GM18526 (cell line): ENCODE data around the gene ASMTL.
A peak's percentile ranks its signal among the peaks of the same experiment; 100 is the strongest.

ENCODE experiments used
- POLR2A ChIP-seq: IDR thresholded peaks from 3 replicates; pipeline ENCODE4 v1.6.1; 2011; ENCODE audit not compliant: insufficient read length; ENCODE audit errors: extremely low read depth

ASMTL gene

GRCh38 chrX:1400742-1401471, 51.8 kb downstream of the ASMTL start:
- TF ChIP-seq POLR2A = no peak

- TF ChIP-seq POLR2A = no peak
Measured at GRCh38 chrX:1400049-1400448, 52.7 kb downstream of the ASMTL start.

GRCh38 chrX:1398431-1399340, 54.0 kb downstream of the ASMTL start:
- TF ChIP-seq POLR2A = peak; percentile 12

GRCh38 chrX:1397441-1398270, 55.1 kb downstream of the ASMTL start:
- no peak for TF ChIP-seq POLR2A

- no peak for TF ChIP-seq POLR2A
Measured at GRCh38 chrX:1397001-1397400, 55.7 kb downstream of the ASMTL start.

GRCh38 chrX:1395646-1396216, 57.0 kb downstream of the ASMTL start:
- no peak for TF ChIP-seq POLR2A

- no peak for TF ChIP-seq POLR2A
Measured at GRCh38 chrX:1394731-1395501, 57.8 kb downstream of the ASMTL start.

- no peak for TF ChIP-seq POLR2A
Measured at GRCh38 chrX:1393871-1394615, 58.7 kb downstream of the ASMTL start.

- TF ChIP-seq POLR2A = no peak
Measured at GRCh38 chrX:1392376-1393068, 60.2 kb downstream of the ASMTL start.

GRCh38 chrX:1391707-1392375, 60.9 kb downstream of the ASMTL start, which contains the start of gene SLC25A6:
Gene SLC25A6 (minus strand): TSS chrX:1392113. CDS start chrX:1392009, 104 bp downstream.
- peak; percentile 79 for TF ChIP-seq POLR2A

- TF ChIP-seq POLR2A = no peak
Measured at GRCh38 chrX:1391370-1391706, 61.4 kb downstream of the ASMTL start.

GRCh38 chrX:1390621-1391369, 61.9 kb downstream of the ASMTL start:
- TF ChIP-seq POLR2A = no peak
